OCI-LY3 (cell line): ENCODE measurements around the gene B9D2.

Source experiments
- H2AFZ ChIP-seq: fragments of 200-600, 300-600 bp; shearing (Covaris generic); 2 replicates; pipeline ENCODE4 v1.6.0; 2014; ENCODE audit warnings: antibody characterized with exemption, low read depth, low read length
- H3K27ac ChIP-seq: fragments of 200-600, 300-600 bp; sonication (generic); 2 replicates; pipeline ENCODE4 v1.5.1; 2014; ENCODE audit warnings: mild to moderate bottlenecking, low read length, moderate library complexity, mixed read lengths
- H3K27me3 ChIP-seq: fragments of 200-600, 300-600 bp; sonication (generic); 2 replicates; pipeline ENCODE4 v1.6.1; 2014; ENCODE audit warnings: low read depth, low read length, mixed read lengths
- H3K36me3 ChIP-seq: fragments of 200-600, 300-600 bp; sonication (generic); replicated peaks from 2 replicates; pipeline ENCODE3; 2014; ENCODE audit warnings: low read depth, low read length, mixed read lengths
- H3K4me1 ChIP-seq: fragments of 300-600, 200-600 bp; sonication (generic); 2 replicates; pipeline ENCODE4 v1.6.1; 2014; ENCODE audit warnings: low read length, mixed read lengths
- H3K4me2 ChIP-seq: fragments of 200-600, 300-600 bp; sonication (generic); 2 replicates; pipeline ENCODE4 v1.6.1; 2014; ENCODE audit warnings: low read length, mixed read lengths
- H3K4me3 ChIP-seq: fragments of 300-600, 200-600 bp; sonication (generic); 2 replicates; pipeline ENCODE4 v1.5.1; 2014; ENCODE audit warnings: antibody characterized with exemption, mild to moderate bottlenecking, low read length, moderate library complexity
- H3K79me2 ChIP-seq: fragments of 300-600, 200-600 bp; shearing (Covaris generic); 2 replicates; pipeline ENCODE4 v1.6.1; 2014; ENCODE audit warnings: mild to moderate bottlenecking, low read length, mixed read lengths
- H3K9ac ChIP-seq: fragments of 300-600, 200-600 bp; shearing (Covaris generic); 2 replicates; pipeline ENCODE4 v1.6.0; 2014; ENCODE audit warnings: mild to moderate bottlenecking, low read length, moderate library complexity
- H3K9me3 ChIP-seq: fragments of 200-600, 300-600 bp; shearing (Covaris generic); 2 replicates; pipeline ENCODE4 v1.6.1; 2014; ENCODE audit warnings: low read length, mixed read lengths; ENCODE audit not compliant: insufficient read depth
- H4K20me1 ChIP-seq: fragments of 200-600, 300-600 bp; sonication (generic); 2 replicates; pipeline ENCODE4 v1.6.1; 2016; ENCODE audit warnings: low read length, mixed read lengths; ENCODE audit not compliant: insufficient read depth
- CTCF ChIP-seq: fragments of 200-600, 300-600 bp; sonication (generic); IDR thresholded peaks from 2 replicates; pipeline ENCODE4 v1.5.1; 2014; ENCODE audit warnings: antibody characterized with exemption, low read length, low read depth
- EZH2phosphoT487 ChIP-seq: fragments of 200-600 bp; shearing (Covaris generic); IDR thresholded peaks from 2 replicates; pipeline ENCODE4 v1.6.1; 2018; ENCODE audit warnings: antibody characterized with exemption, mixed run types, low read depth

The B9D2 gene

GRCh38 chr19:41401483-41401882 lies 37.5 kb upstream of the B9D2 start:
- Histone ChIP-seq H4K20me1 (no peaks in the 10 kb centered on the region), H2AFZ (no peak overlapping the region), H3K9me3 (no peaks in the 10 kb centered on the region), H3K79me2 (peaks cover 25% of the 10 kb centered on the region), H3K4me2 (no peak overlapping the region), H3K4me1 (peaks cover 10% of the 10 kb centered on the region), H3K27me3 (no peaks in the 10 kb centered on the region), H3K9ac (no peak overlapping the region), H3K27ac (no peak overlapping the region), H3K4me3 (no peak overlapping the region), H3K36me3 (no peaks in the 10 kb centered on the region)
- TF ChIP-seq CTCF (no peak), EZH2phosphoT487 (no peak)

- Histone ChIP-seq H3K9me3 (no peaks in the 10 kb centered on the region), H2AFZ (no peak overlapping the region), H4K20me1 (no peaks in the 10 kb centered on the region), H3K79me2 (peaks cover 44% of the 10 kb centered on the region), H3K27ac (no peak overlapping the region), H3K4me3 (no peak overlapping the region), H3K36me3 (peaks cover 8% of the 10 kb centered on the region), H3K4me2 (no peak overlapping the region), H3K27me3 (no peaks in the 10 kb centered on the region), H3K9ac (no peak overlapping the region), H3K4me1 (peaks cover 26% of the 10 kb centered on the region)
- TF ChIP-seq EZH2phosphoT487 (no peak), CTCF (no peak)
Observed at GRCh38 chr19:41399525-41399924, 35.6 kb upstream of the B9D2 start.

- Histone ChIP-seq H3K36me3 (peaks cover 8% of the 10 kb centered on the region), H3K79me2 (peaks cover 48% of the 10 kb centered on the region), H3K27ac (no peak overlapping the region), H3K9me3 (no peaks in the 10 kb centered on the region), H3K9ac (peak overlapping the region; percentile 80; the same call in 1 of the 2 replicates), H3K4me3 (peak overlapping the region; percentile 84), H3K27me3 (no peaks in the 10 kb centered on the region), H2AFZ (no peak overlapping the region), H3K4me1 (peaks cover 26% of the 10 kb centered on the region), H4K20me1 (no peaks in the 10 kb centered on the region), H3K4me2 (peak overlapping the region; percentile 96)
- TF ChIP-seq EZH2phosphoT487 (no peak), CTCF (no peak)
Observed at GRCh38 chr19:41399091-41399490, 35.1 kb upstream of the B9D2 start.

- TF ChIP-seq CTCF (no peak), EZH2phosphoT487 (no peak)
- Histone ChIP-seq H3K4me2 (peak overlapping the region; percentile 96), H2AFZ (no peak overlapping the region), H3K36me3 (peaks cover 8% of the 10 kb centered on the region), H3K27me3 (no peaks in the 10 kb centered on the region), H3K9me3 (no peaks in the 10 kb centered on the region), H4K20me1 (no peaks in the 10 kb centered on the region), H3K4me1 (peaks cover 26% of the 10 kb centered on the region), H3K9ac (peak overlapping the region; percentile 80), H3K4me3 (peak overlapping the region; percentile 84), H3K27ac (no peak overlapping the region), H3K79me2 (peaks cover 53% of the 10 kb centered on the region)
Observed at GRCh38 chr19:41398598-41398997, 34.6 kb upstream of the B9D2 start.
